ENCODE results near the gene GAD2.

The GAD2 gene

GRCh38 chr10:26214551-26215395 lies 1.8 kb upstream of the GAD2 start:
- no peak for TF ChIP-seq ZNF274 (IDR thresholded peaks at IDR 0.05; ENCODE audit: low read depth, low read length)
- H3K4me3 ChIP-seq (ENCODE audit: low read length): no peak overlapping the region

- TF ChIP-seq ZNF274 (IDR thresholded peaks at IDR 0.05; ENCODE audit: low read depth, low read length): no peak
- H3K4me3 ChIP-seq (ENCODE audit: low read length): no peak overlapping the region
These were observed 1.1 kb upstream of the GAD2 start for GRCh38 chr10:26215396-26215934.

GRCh38 chr10:26215935-26216584 lies 514 bp upstream of the GAD2 start:
- no peak for TF ChIP-seq ZNF274 (IDR thresholded peaks at IDR 0.05; ENCODE audit: low read depth, low read length)
- H3K4me3 ChIP-seq (ENCODE audit: low read length): no peak overlapping the region

GRCh38 chr10:26217396-26218086 lies 967 bp downstream of the GAD2 start:
- TF ChIP-seq ZNF274 (IDR thresholded peaks at IDR 0.05; ENCODE audit: low read depth, low read length): no peak
- no peak overlapping the region for H3K4me3 ChIP-seq (ENCODE audit: low read length)

GRCh38 chr10:26219676-26220075 lies 3.1 kb downstream of the GAD2 start:
- no peak overlapping the region for H3K4me3 ChIP-seq (ENCODE audit: low read length)
- TF ChIP-seq ZNF274 (IDR thresholded peaks at IDR 0.05; ENCODE audit: low read depth, low read length): no peak

GRCh38 chr10:26220901-26221300 lies 4.3 kb downstream of the GAD2 start:
- H3K4me3 ChIP-seq (ENCODE audit: low read length): no peak overlapping the region
- TF ChIP-seq ZNF274 (IDR thresholded peaks at IDR 0.05; ENCODE audit: low read depth, low read length): no peak

- no peak for TF ChIP-seq ZNF274 (IDR thresholded peaks at IDR 0.05; ENCODE audit: low read depth, low read length)
These were observed 5.0 kb downstream of the GAD2 start for GRCh38 chr10:26221541-26221940.

GRCh38 chr10:26222563-26222962 lies 6.0 kb downstream of the GAD2 start:
- no peak overlapping the region for H3K4me3 ChIP-seq (ENCODE audit: low read length)
- no peak for TF ChIP-seq ZNF274 (IDR thresholded peaks at IDR 0.05; ENCODE audit: low read depth, low read length)

More at GRCh38 chr10:26221541-26221940, 5.0 kb downstream of the GAD2 start:
- no peak overlapping the region for H3K4me3 ChIP-seq (ENCODE audit: low read length)

- no peak for TF ChIP-seq ZNF274 (IDR thresholded peaks at IDR 0.05; ENCODE audit: low read depth, low read length)
- no peak overlapping the region for H3K4me3 ChIP-seq (ENCODE audit: low read length)
These were observed 8.7 kb downstream of the GAD2 start for GRCh38 chr10:26225322-26225721.

- no peak for TF ChIP-seq ZNF274 (IDR thresholded peaks at IDR 0.05; ENCODE audit: low read depth, low read length)
These were observed 11.2 kb downstream of the GAD2 start for GRCh38 chr10:26227786-26228185.

GRCh38 chr10:26232174-26232573 lies 15.6 kb downstream of the GAD2 start:
- TF ChIP-seq ZNF274 (IDR thresholded peaks at IDR 0.05; ENCODE audit: low read depth, low read length): no peak
- H3K4me3 ChIP-seq (ENCODE audit: low read length): no peak overlapping the region

More at GRCh38 chr10:26227786-26228185, 11.2 kb downstream of the GAD2 start:
- H3K4me3 ChIP-seq (ENCODE audit: low read length): no peak overlapping the region

- no peak overlapping the region for H3K4me3 ChIP-seq (ENCODE audit: low read length)
- TF ChIP-seq ZNF274 (IDR thresholded peaks at IDR 0.05; ENCODE audit: low read depth, low read length): no peak
These were observed 19.2 kb downstream of the GAD2 start for GRCh38 chr10:26235761-26236160.

- no peak overlapping the region for H3K4me3 ChIP-seq (ENCODE audit: low read length)
- TF ChIP-seq ZNF274 (IDR thresholded peaks at IDR 0.05; ENCODE audit: low read depth, low read length): no peak
These were observed 21.8 kb downstream of the GAD2 start for GRCh38 chr10:26238378-26238777.

GRCh38 chr10:26242706-26243350 lies 26.3 kb downstream of the GAD2 start:
- no peak overlapping the region for H3K4me3 ChIP-seq (ENCODE audit: low read length)
- no peak for TF ChIP-seq ZNF274 (IDR thresholded peaks at IDR 0.05; ENCODE audit: low read depth, low read length)
